ENCODE measurements around the gene GABBR2. TPM values are rescaled to one million over a fixed set of nuclear protein-coding genes. Genes with fewer than 3 reads are reported as not detected.

GABBR2 gene
- total RNA-seq, 1 experiment from 2014 or later = 6.3 TPM

- intact Hi-C loops (cut with micrococcal nuclease; ENCODE audit: unreplicated experiment) = no loop called here
- no peak for TF ChIP-seq TCF7L2 (IDR thresholded peaks at IDR 0.05; ENCODE audit: low read depth, low read length)
- TF ChIP-seq SIN3A (IDR thresholded peaks at IDR 0.05; ENCODE audit: borderline replicate concordance, insufficient read depth, low read depth, low read length) = no peak
- no peak for TF ChIP-seq POLR2AphosphoS5 (IDR thresholded peaks at IDR 0.05; ENCODE audit: low read depth, low read length)
- TF ChIP-seq CTCF (IDR thresholded peaks at IDR 0.05) = no peak
- TF ChIP-seq REST (IDR thresholded peaks at IDR 0.05; ENCODE audit: insufficient read depth in 1 of 2, low read depth in 2 of 2, low read length in 1 of 2) = no peak
- POLR2A ChIA-PET = no interaction called here
- in situ Hi-C loops (cut with HindIII; ENCODE audit: low pct_unique_long_range_greater_than_20kb, low sequenced_read_pairs) = no loop called here
- H3K27ac ChIP-seq (ENCODE audit: low read length) = no peak overlapping the region
- no peaks in the 10 kb centered on the region for H3K36me3 ChIP-seq (ENCODE audit: control insufficient read depth, insufficient read depth, low read length)
- BruUV-seq (replicated peaks) = no TSS peak
- DNase-seq (ENCODE audit: low read depth, low spot score) = no peak
- no peak overlapping the region for H3K4me3 ChIP-seq (ENCODE audit: low read depth in 2 of 2, low read length in 2 of 2)
- H3K27me3 ChIP-seq (ENCODE audit: control insufficient read depth, insufficient read depth, low read length) = no peaks in the 10 kb centered on the region
- CTCF ChIA-PET = no interaction called here
- no peak for ATAC-seq
- H3K4me1 ChIP-seq (ENCODE audit: control insufficient read depth, insufficient read depth, low read length) = no peaks in the 10 kb centered on the region
- H3K9me3 ChIP-seq (ENCODE audit: control insufficient read depth, insufficient read depth, low read depth, low read length) = no peaks in the 10 kb centered on the region
Measured at GRCh38 chr9:98312365-98312764, 396.4 kb downstream of the GABBR2 start.

- H3K27me3 ChIP-seq (ENCODE audit: control insufficient read depth, insufficient read depth, low read length) = no peaks in the 10 kb centered on the region
- POLR2A ChIA-PET = no interaction called here
- CTCF ChIA-PET = interaction anchor here (0.6 kb wide), 1 partner anchor 462 kb away, joined by 5 read pairs; no protein-coding TSS in a partner anchor
- intact Hi-C loops (cut with micrococcal nuclease; ENCODE audit: unreplicated experiment) (no loop called here), in situ Hi-C loops (cut with HindIII; ENCODE audit: low pct_unique_long_range_greater_than_20kb, low sequenced_read_pairs) (no loop called here)
- no peak for DNase-seq (ENCODE audit: low read depth, low spot score)
- no peaks in the 10 kb centered on the region for H3K36me3 ChIP-seq (ENCODE audit: control insufficient read depth, insufficient read depth, low read length)
- ATAC-seq = no peak
- H3K4me3 ChIP-seq (ENCODE audit: low read depth in 2 of 2, low read length in 2 of 2) = no peak overlapping the region
- BruUV-seq (replicated peaks) = no TSS peak
- no peak overlapping the region for H3K27ac ChIP-seq (ENCODE audit: low read length)
- no peak for TF ChIP-seq CTCF (IDR thresholded peaks at IDR 0.05)
- no peak for TF ChIP-seq SIN3A (IDR thresholded peaks at IDR 0.05; ENCODE audit: borderline replicate concordance, insufficient read depth, low read depth, low read length)
- no peak for TF ChIP-seq TCF7L2 (IDR thresholded peaks at IDR 0.05; ENCODE audit: low read depth, low read length)
- TF ChIP-seq REST (IDR thresholded peaks at IDR 0.05; ENCODE audit: insufficient read depth in 1 of 2, low read depth in 2 of 2, low read length in 1 of 2) = no peak
- TF ChIP-seq POLR2AphosphoS5 (IDR thresholded peaks at IDR 0.05; ENCODE audit: low read depth, low read length) = no peak
- H3K9me3 ChIP-seq (ENCODE audit: control insufficient read depth, insufficient read depth, low read depth, low read length) = no peaks in the 10 kb centered on the region
- no peaks in the 10 kb centered on the region for H3K4me1 ChIP-seq (ENCODE audit: control insufficient read depth, insufficient read depth, low read length)
Measured at GRCh38 chr9:98311541-98311940, 397.2 kb downstream of the GABBR2 start.
